GM12864 (cell line): ENCODE results near the gene HYAL1.
A peak's percentile ranks its signal among the peaks of the same experiment; 100 is the strongest.

Source experiments
- DNase-seq: peaks from one replicate; pipeline ENCODE4 v3.0.0-alpha.2; 2011; ENCODE audit warnings: low read depth
- H3K4me3 ChIP-seq: 2 replicates; pipeline ENCODE4 v1.5.1; 2011; ENCODE audit warnings: mild to moderate bottlenecking, low read depth, low read length, control low read depth
- CTCF ChIP-seq: IDR thresholded peaks from 2 replicates; pipeline ENCODE4 v1.5.1; 2011; ENCODE audit warnings: low read depth, mild to moderate bottlenecking, moderate library complexity, low read length, control low read depth, inconsistent platforms; ENCODE audit errors: missing control alignments

The HYAL1 gene

GRCh38 chr3:50258029-50258680 is 45.2 kb downstream of the HYAL1 start:
- no peak for DNase-seq
- no peak overlapping the region for H3K4me3 ChIP-seq
- TF ChIP-seq CTCF, result no peak

DNA sequence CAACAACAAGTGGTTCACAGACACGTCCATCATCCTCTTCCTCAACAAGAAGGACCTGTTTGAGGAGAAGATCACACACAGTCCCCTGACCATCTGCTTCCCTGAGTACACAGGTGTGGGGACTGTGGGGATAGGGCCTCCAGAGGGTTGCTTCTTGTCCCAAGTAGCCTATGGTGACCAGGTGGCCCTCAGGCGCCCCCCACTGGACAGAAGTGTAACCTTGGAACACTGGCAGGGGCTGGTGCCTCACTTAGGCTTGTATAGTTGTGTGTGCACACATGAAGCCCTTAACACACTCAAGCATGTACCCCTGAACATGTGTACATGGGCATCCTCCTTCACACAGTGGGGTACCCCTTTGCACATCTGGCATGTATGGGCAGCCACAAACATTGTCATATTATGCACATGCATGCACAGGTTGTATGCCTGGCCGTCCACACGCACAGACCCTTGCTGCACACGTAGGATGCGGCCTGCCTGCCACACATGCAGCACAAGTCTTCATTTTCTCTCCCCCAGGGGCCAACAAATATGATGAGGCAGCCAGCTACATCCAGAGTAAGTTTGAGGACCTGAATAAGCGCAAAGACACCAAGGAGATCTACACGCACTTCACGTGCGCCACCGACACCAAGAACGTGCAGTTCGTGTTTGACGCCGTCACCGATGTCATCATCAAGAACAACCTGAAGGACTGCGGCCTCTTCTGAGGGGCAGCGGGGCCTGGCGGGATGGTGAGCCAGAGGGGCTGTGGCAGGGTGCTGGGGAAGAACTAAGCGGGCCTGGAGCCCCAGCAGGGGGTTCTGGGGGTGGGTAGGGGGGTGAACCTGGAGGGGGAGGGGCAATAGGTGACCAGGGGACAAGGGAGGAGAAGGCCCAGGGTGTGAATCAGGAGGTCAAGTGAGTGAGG is 46.1 kb downstream of the HYAL1 start:
- no peak overlapping the region for H3K4me3 ChIP-seq
- TF ChIP-seq CTCF, result peak; percentile 45
- DNase-seq, result no peak

- no peak overlapping the region for H3K4me3 ChIP-seq
These were observed 48.1 kb downstream of the HYAL1 start for GRCh38 chr3:50255251-50255615.

DNA sequence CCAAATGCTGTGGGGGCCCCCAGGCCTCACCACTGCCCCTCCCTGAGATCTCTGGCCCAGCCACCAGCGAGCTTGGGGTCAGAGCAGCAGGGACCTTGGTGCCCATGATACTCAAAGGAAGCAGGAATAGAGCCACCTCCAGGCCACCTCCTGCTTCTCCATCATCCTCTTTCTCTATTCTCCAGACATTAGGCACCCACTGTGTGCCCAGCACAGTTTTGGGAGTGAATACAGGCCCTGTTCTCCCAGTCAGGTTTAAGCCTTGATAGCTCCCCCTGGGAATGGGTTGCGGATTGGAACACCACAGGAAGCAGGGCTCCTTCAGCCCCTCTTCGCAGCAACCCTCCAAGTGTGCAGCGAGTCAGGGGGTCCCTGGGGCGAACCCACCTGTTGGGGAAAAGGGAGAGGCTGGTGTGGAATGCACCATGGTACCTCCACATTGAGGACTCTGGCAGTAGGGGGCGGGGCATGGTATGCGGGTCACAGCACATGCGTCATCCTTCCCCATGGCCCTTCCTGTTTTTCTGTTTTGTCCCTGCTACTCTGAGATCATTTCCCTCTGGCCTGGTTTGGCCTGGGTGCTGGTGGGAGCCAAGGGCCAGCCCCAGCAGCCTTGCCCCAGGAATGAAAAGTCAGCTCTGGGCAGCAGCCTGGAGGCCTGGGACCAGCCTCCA is 48.7 kb downstream of the HYAL1 start:
- no peak for DNase-seq
- no peak for TF ChIP-seq CTCF

More at GRCh38 chr3:50255251-50255615, 48.1 kb downstream of the HYAL1 start:
- no peak for TF ChIP-seq CTCF
- no peak for DNase-seq

DNA sequence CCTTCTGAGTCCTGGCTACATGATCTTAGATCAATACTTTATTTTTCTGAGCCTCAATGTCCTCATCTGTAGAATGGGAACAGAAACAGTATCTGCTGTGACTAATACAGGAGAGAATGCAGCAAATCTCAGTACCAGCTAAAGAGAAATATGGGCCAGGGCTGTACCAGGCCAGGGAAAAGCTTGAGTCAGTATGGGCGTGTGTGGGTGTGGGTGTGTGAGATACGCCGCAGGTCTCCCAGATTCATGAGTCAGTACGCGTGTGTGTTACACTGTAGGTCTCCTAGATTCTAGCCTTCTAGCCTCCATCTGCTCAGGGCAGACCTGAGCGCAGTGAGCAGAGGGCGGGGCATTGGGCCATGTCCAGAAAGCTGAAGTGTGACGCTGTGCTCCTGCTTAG is 52.2 kb downstream of the HYAL1 start:
- H3K4me3 ChIP-seq, result no peak overlapping the region
- TF ChIP-seq CTCF, result no peak
- DNase-seq, result no peak

More for the DNA sequence above, 48.7 kb downstream of the HYAL1 start:
- no peak overlapping the region for H3K4me3 ChIP-seq

- DNase-seq, result no peak
- no peak for TF ChIP-seq CTCF
- no peak overlapping the region for H3K4me3 ChIP-seq
These were observed 52.9 kb downstream of the HYAL1 start for GRCh38 chr3:50250514-50250913.
